Fibroblast of skin of left biceps (primary cell): ENCODE results near the gene ZNF780B.
"Not testable (repeated sequence)": the region's sequence is repeated elsewhere in the genome, so short reads cannot be mapped to it uniquely, and the experiment has no call there.

ENCODE experiments used
- DNase-seq, 2 experiments: peaks; one replicate each; pipeline ENCODE4 v3.0.0-alpha.2; 2013; ENCODE audit warnings: low read depth in 2 of 2

The ZNF780B gene

GRCh38 chr19:40055832-40056504, at the start of gene ZNF780B:
Gene ZNF780B (minus strand): TSS chr19:40056231. CDS start chr19:40050332, 5,899 bp downstream.
- peak; percentile 15 to 19 for DNase-seq

DNA sequence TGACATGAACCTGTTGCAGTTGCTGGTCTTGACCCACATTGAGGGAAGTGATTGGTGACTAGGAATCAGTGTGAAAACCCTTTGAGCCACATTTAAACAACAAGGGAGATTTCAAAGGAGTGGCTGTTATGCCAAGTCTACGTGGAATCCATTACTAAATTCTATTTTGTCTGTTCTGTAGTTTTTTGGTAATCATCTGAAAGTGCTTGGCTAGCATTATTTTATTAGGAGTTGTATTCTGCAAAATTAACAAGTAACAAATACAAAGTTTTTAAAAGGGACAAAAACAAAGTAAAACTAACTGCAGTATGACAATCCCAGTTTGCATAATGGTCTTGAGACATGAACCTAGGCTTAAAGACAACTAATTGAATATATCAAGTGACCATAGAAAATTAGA, 48.7 kb upstream of the ZNF780B start:
- DNase-seq: no peak

- DNase-seq: no peak
Measured at GRCh38 chr19:40103600-40103999, 47.6 kb upstream of the ZNF780B start.

DNA sequence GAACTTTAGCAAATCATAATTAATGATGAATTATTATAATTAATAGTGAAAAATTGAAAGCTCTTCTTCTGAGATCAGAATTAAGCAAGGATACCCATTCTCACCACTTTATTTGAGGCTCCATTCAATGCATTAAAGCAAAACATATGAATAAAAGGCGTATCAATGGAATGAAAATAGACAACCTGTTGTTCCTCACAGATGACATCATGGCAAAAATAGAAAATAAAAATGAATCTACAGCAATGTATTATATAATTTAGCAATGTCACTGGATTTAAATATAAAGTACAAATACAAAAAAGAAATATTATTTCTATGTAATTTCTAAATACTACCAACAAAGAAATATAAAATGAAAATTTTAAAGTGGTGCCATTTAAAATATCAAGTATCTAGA, 45.8 kb upstream of the ZNF780B start:
- no peak for DNase-seq

GRCh38 chr19:40093416-40093815, 37.4 kb upstream of the ZNF780B start:
- DNase-seq: no peak

- no peak for DNase-seq
Measured at GRCh38 chr19:40091205-40092129, 35.4 kb upstream of the ZNF780B start.

GRCh38 chr19:40090241-40091204, 34.5 kb upstream of the ZNF780B start, which contains the start of gene ZNF780A:
Gene ZNF780A (minus strand): TSS chr19:40090943. CDS start chr19:40084753, 6,190 bp downstream.
- DNase-seq: peak; percentile 12 to 17

GRCh38 chr19:40089462-40089861, 33.4 kb upstream of the ZNF780B start:
- peak; percentile 1 to 12 for DNase-seq

DNA sequence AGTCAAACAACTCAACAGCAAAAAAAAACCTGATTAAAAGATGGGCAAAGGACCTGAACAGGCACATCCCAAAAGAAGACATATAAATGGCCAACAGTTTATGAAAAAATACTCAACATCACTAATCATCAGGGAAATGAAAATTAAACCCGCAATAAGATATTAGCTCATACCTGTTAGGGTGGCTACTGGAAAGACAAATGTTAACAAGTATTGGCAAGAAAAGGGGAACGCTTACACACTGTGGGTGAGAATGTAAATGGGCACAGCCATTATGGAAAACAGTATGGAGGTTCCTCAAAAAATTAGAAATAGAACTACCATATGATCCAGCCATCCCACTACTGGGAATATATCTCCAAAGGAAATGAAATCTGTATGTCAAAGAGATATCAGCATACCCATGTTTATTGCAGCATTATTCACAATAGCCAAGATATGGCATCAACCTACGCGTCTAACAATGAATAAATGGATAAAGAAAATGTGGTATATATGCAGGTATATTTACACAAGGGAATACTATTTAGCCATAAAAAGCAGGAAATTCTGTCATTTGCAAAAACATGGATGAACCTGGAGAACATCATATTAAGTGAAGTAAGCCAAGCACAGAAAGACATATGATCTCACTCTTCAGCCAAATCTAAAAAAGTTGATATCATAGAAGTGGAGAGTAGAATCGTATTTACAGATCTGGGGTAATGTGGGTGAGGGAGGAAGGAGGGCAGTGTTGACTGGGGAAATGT, 32.4 kb upstream of the ZNF780B start:
- DNase-seq: no peak

GRCh38 chr19:40084948-40085347, 28.9 kb upstream of the ZNF780B start:
- no peak for DNase-seq

- DNase-seq: no peak
Measured at GRCh38 chr19:40081411-40081810, 25.4 kb upstream of the ZNF780B start.

- DNase-seq: no peak
Measured at GRCh38 chr19:40080289-40080688, 24.3 kb upstream of the ZNF780B start.

GRCh38 chr19:40078377-40078776, 22.3 kb upstream of the ZNF780B start:
- no peak for DNase-seq

GRCh38 chr19:40070058-40070457, 14.0 kb upstream of the ZNF780B start:
- DNase-seq: no peak

DNA sequence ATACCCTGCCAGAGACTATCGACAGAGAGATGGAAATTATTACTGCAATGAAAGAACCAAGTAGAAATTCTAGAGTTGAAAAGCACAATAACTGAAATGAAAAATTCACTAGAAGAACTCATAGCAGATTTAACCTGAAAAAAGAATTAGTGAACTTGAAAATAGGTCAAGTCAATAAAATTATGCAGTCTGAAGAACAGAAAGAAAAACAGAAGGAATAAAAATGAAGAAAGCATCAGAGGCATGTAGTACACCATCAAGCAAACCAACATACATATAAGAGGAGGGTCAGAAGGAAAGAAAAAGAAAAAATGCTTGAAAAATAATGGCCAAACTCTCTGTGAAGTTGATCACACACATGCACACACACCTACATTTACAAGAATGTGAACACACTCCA, 3.6 kb upstream of the ZNF780B start:
- no peak for DNase-seq

DNA sequence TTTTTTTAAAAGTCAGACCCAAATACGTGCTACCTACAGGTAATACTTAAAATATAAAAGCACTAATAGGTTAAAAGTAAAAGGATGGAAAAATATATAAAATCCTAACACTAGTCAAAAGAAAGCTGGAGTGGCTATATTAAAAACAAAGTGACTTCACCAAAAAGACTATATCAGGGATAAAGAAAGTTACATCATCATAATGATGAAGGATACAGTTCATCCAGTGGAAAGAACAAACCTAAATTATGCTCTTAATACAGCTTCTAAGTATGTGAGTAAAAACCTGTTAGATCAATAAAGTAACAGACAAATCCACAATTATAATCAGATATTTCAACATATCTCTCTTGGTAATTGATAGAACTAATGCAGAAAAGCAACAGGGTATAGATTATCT, 1.1 kb upstream of the ZNF780B start:
- no peak for DNase-seq

- DNase-seq: no peak
Measured at GRCh38 chr19:40056505-40056904, 474 bp upstream of the ZNF780B start.

GRCh38 chr19:40055049-40055448, 982 bp downstream of the ZNF780B start:
- no peak for DNase-seq

- DNase-seq: no peak
Measured at GRCh38 chr19:40054632-40055031, 1.4 kb downstream of the ZNF780B start.

- DNase-seq: no peak
Measured at GRCh38 chr19:40053491-40053890, 2.5 kb downstream of the ZNF780B start.

DNA sequence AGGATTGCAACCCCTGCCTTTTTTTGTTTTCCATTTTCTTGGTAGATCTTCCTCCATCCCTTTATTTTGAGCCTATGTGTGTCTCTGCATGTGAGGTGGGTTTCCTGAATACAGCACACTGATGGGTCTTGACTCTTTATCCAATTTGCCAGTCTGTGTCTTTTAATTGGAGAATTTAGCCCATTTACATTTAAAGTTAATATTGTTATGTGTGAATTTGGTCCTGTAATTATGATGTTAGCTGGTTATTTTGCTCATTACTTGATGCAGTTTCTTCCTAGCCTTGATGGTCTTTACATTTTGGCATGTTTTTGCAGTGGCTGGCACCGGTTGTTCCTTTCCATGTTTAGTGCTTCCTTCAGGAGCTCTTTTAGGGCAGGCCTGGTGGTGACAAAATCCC, 14.3 kb downstream of the ZNF780B start:
- not testable (repeated sequence) for DNase-seq
